Upper lobe of left lung (tissue), 6 donors: ENCODE measurements around the gene KCNH1. TPM values are rescaled to one million over a fixed set of nuclear protein-coding genes. Genes with fewer than 3 reads are reported as not detected.

ENCODE experiments used
- ATAC-seq, 2 donors: fragments of 200-7000 bp; cut with Tn5 transposase; one replicate each; pipeline ENCODE4 v1.9.1; 2022; ENCODE audit warnings: mild to moderate bottlenecking in 2 of 2, moderate library complexity in 2 of 2; ENCODE audit not compliant: low FRiP score in 2 of 2
- DNase-seq, 2 donors: peaks; one replicate each; pipeline ENCODE4 v3.0.0-alpha.2; 2019 to 2020
- H3K27ac ChIP-seq, 4 donors: fragments of 200-600 bp; sonication (generic); one replicate each; pipeline ENCODE4 v1.5.1; 2016 to 2019
- H3K27me3 ChIP-seq, 4 donors: fragments of 200-600 bp; sonication (generic); one replicate each; pipeline ENCODE4 v1.5.1; 2017 to 2019
- H3K36me3 ChIP-seq, 4 donors: fragments of 200-600 bp; sonication (generic); one replicate each; pipeline ENCODE4 v1.5.1; 2016 to 2019
- H3K4me1 ChIP-seq, 4 donors: fragments of 200-600 bp; sonication (generic); one replicate each; pipeline ENCODE4 v1.5.1; 2018 to 2019
- H3K4me3 ChIP-seq, 4 donors: fragments of 200-600 bp; sonication (generic); one replicate each; pipeline ENCODE4 v1.5.1; 2017 to 2019; ENCODE audit warnings: mild to moderate bottlenecking in 2 of 4, moderate library complexity in 1 of 4
- H3K9me3 ChIP-seq, 4 donors: fragments of 200-600 bp; sonication (generic); one replicate each; pipeline ENCODE4 v1.5.1; 2018 to 2019
- EP300 ChIP-seq, 4 donors: sonication (generic); formaldehyde crosslinking; IDR thresholded peaks; one replicate each; pipeline ENCODE4 v1.5.1; 2017; ENCODE audit warnings: antibody characterized with exemption in 4 of 4, control low read depth in 2 of 4
- POLR2A ChIP-seq, 4 donors: fragments of 450-650 bp; IDR thresholded peaks; one replicate each; pipeline ENCODE4 v1.5.1; 2016 to 2017; ENCODE audit warnings: antibody characterized with exemption in 4 of 4, mild to moderate bottlenecking in 2 of 4
- POLR2AphosphoS5 ChIP-seq, 2 donors: sonication (generic); formaldehyde crosslinking; IDR thresholded peaks; one replicate each; pipeline ENCODE4 v1.5.1; 2017; ENCODE audit warnings: antibody characterized with exemption in 2 of 2
- WGBS, 2 donors: methylation state at CpG; one replicate each; pipeline ENCODE4 v1.1.5; 2017 to 2018; 5-methylcytosine and 5-hydroxymethylcytosine counted together
- total RNA-seq, 6 donors: library from RNA; depleted of rRNA in 4 of 6; stranded (reverse); fragments of >200 nt in 4 of 6; gene quantifications; one replicate each; pipeline versions ENCODE4 v1.1.0 to v1.2.1, GENCODE V29; 2016 to 2021
- TF ChIP-seq, protein P1 (sequence below), 6 experiments: fragments of 450-650 bp in 4 of 6; fragments of 200-600 bp in 2 of 6; sonication (generic) in 2 of 6; IDR thresholded peaks; one replicate each; pipeline ENCODE4 v1.5.1; 2016 to 2019; ENCODE audit warnings: antibody characterized with exemption in 6 of 6
- donor health status: DM: no; HTN: no; CAD: no; lungs with moderate emphysema.
- donor health status: DM: no; HTN: yes; CAD: no; lungs with severe emphysema.

KCNH1 gene
- total RNA-seq, 6 donors from 2014 or later: 0.09 TPM; not detected in 5

DNA sequence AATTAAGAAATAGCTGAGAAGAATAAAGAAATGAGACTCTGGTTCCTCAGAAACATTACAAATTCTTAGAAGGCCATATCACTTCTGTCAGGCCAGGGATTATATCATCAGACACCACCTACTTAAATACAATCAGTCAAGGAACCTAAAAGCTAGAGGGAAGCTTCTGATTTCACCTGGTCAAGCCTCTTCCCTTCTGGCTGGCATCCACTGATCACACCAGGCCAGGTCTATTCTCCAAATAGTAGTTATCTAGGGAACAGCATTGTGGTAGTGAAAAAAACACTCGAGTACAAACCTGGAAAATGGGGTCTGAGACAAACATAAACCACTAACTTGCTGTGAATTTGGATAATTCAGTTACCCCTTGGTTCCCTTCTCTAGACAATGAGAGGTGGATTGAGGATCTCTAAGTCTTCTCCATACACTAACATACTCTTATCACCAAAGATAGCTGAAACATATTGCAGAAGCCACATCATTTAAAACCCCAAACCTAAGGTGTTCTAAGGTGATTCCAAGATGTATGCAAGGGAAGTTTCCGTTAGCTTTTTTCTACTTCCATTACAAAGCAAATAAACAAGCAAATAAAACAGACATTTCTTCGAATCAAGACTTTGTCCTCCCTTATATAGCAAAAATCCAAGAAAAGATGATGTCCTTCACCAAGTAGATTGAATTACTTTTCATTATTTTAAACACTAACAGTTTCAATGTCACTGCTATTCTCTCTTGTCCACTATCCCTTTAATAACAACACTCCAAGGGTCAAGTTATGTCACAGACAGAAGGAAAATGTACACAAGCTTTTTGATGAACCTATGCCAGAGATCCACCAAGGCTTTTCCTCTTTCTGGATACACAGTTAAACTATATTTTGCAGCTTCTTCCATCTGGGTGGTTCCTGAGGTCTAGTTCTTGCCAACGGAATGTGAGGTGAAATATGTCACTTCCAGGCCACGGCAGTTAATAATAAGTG, 212.9 kb downstream of the KCNH1 start:
- no peaks in the 10 kb centered on the region for H3K4me1 ChIP-seq
- no peak for TF ChIP-seq EP300 (IDR thresholded peaks at IDR 0.05)
- DNase-seq (no peak), ATAC-seq (no peak)
- no peak overlapping the region for H3K4me3 ChIP-seq
- WGBS, 2 donors: 75 to 81% methylated on average over 5 of the region's 5 CpGs
- no peaks in the 10 kb centered on the region for H3K36me3 ChIP-seq
- no peaks in the 10 kb centered on the region for H3K27me3 ChIP-seq
- H3K27ac ChIP-seq: no peak overlapping the region
- H3K9me3 ChIP-seq: no peaks in the 10 kb centered on the region

DNA sequence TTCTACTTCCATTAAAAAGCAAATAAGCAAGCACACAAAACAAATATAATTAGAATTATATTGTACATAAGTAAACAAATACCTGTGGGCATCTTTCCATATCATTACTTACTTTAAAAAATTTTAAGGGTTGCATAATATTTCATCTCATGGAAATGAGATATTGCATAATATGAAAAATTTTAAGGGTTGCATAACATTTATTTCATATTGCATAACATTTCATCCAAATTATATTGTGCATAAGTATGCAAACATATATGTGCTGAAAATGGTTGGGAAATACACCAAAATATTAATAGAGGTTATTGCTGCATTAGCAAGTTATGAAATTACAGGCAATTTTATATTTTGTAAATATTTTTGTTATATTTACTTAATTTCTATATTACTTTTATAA, 213.7 kb downstream of the KCNH1 start:
- no peak for ATAC-seq
- Histone ChIP-seq H3K4me1 (no peaks in the 10 kb centered on the region), H3K4me3 (no peak overlapping the region), H3K27me3 (no peaks in the 10 kb centered on the region), H3K36me3 (no peaks in the 10 kb centered on the region), H3K27ac (no peak overlapping the region), H3K9me3 (no peaks in the 10 kb centered on the region)
- DNase-seq: no peak
- TF ChIP-seq, protein P1, sequence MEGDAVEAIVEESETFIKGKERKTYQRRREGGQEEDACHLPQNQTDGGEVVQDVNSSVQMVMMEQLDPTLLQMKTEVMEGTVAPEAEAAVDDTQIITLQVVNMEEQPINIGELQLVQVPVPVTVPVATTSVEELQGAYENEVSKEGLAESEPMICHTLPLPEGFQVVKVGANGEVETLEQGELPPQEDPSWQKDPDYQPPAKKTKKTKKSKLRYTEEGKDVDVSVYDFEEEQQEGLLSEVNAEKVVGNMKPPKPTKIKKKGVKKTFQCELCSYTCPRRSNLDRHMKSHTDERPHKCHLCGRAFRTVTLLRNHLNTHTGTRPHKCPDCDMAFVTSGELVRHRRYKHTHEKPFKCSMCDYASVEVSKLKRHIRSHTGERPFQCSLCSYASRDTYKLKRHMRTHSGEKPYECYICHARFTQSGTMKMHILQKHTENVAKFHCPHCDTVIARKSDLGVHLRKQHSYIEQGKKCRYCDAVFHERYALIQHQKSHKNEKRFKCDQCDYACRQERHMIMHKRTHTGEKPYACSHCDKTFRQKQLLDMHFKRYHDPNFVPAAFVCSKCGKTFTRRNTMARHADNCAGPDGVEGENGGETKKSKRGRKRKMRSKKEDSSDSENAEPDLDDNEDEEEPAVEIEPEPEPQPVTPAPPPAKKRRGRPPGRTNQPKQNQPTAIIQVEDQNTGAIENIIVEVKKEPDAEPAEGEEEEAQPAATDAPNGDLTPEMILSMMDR (IDR thresholded peaks at IDR 0.05): no peak
- TF ChIP-seq EP300 (IDR thresholded peaks at IDR 0.05) (no peak), POLR2A (IDR thresholded peaks at IDR 0.05) (no peak), POLR2AphosphoS5 (IDR thresholded peaks at IDR 0.05) (no peak)

DNA sequence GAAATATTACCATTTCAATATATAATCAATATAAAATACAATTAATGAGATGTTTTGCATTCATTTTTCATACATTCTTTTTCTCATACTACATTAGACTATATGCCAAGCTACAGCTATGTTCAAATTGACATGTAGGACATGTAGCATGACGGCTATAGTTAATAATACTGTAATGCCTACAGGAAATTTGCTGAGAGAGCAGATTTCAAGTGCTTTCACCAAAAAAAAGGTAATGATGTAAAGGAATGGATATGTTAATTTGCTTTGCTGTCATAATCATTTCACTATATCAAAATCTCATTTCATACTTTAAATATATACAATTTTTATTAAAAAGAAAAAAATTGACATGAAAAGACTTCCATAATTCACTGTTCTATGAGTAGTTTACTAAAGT, 215.1 kb downstream of the KCNH1 start:
- Histone ChIP-seq H3K36me3 (no peaks in the 10 kb centered on the region), H3K4me3 (no peak overlapping the region), H3K27ac (no peak overlapping the region), H3K27me3 (no peaks in the 10 kb centered on the region), H3K4me1 (no peaks in the 10 kb centered on the region), H3K9me3 (no peaks in the 10 kb centered on the region)
- 91 to 94% methylated on average over 1 of the region's 1 CpG for WGBS, 2 donors
- no peak for TF ChIP-seq POLR2A (IDR thresholded peaks at IDR 0.05)
- TF ChIP-seq, protein P1 (IDR thresholded peaks at IDR 0.05): no peak
- no peak for TF ChIP-seq EP300 (IDR thresholded peaks at IDR 0.05)
- no peak for TF ChIP-seq POLR2AphosphoS5 (IDR thresholded peaks at IDR 0.05)
- no peak for DNase-seq
- ATAC-seq: no peak

DNA sequence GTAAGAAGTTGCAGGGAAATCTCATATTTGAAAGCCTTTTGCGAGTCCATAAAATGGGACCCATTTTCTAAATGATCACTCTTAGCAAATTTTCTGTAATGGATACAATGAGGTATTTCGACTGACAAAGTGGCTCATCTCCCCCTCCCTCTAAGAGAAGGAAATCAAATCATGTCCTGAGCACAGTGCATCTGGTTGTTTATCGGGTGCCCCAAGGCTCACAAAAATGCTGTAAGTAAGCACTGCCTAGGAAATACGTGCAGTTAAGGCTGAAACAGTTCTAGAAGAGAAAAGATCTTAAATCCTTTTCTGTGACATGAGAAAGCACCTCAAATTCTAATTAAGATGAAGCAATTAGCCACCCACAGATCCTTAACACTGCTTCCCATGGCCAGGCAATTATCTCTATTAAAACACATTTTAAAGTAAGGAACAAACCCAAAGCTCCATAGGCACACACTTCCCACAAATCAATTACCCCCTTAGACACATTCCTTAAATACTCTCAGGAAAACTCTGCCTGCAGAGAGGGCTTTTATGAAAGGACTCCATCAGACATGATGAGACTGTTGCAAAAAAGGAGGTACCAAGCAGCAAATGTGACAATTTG, 216.3 kb downstream of the KCNH1 start:
- Histone ChIP-seq H3K9me3 (no peaks in the 10 kb centered on the region), H3K36me3 (no peaks in the 10 kb centered on the region), H3K27ac (no peak overlapping the region), H3K27me3 (no peaks in the 10 kb centered on the region), H3K4me1 (no peaks in the 10 kb centered on the region), H3K4me3 (no peak overlapping the region)
- TF ChIP-seq EP300 (IDR thresholded peaks at IDR 0.05) (no peak), POLR2A (IDR thresholded peaks at IDR 0.05) (no peak), POLR2AphosphoS5 (IDR thresholded peaks at IDR 0.05) (no peak)
- TF ChIP-seq, protein P1 (IDR thresholded peaks at IDR 0.05): no peak
- DNase-seq (no peak), ATAC-seq (no peak)
- 68 to 77% methylated on average over 4 of the region's 4 CpGs for WGBS, 2 donors

DNA sequence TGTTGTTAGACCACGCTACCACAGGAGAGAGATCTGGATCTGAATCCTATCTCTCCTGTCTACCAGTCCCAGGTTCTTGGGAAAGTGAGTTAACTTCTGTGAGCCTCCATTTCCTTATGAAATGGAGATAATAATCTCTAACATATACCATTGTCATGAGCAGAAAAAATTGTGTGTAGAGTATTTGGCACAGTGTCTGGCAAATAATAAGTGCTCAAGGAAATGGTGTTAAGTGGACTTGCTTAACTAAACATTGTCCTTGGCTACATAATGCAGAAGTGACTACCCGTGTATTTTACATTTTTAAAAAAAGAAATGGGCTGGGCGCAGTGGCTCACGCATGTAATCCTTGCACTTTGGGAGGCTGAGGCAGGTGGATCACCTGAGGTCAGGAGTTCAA, 217.4 kb downstream of the KCNH1 start:
- Histone ChIP-seq H3K27me3 (no peaks in the 10 kb centered on the region), H3K9me3 (no peaks in the 10 kb centered on the region), H3K36me3 (no peaks in the 10 kb centered on the region), H3K27ac (no peak overlapping the region), H3K4me1 (no peaks in the 10 kb centered on the region), H3K4me3 (no peak overlapping the region)
- 57 to 67% methylated on average over 4 of the region's 4 CpGs for WGBS, 2 donors
- DNase-seq (no peak), ATAC-seq (no peak)
- TF ChIP-seq EP300 (IDR thresholded peaks at IDR 0.05) (no peak), POLR2AphosphoS5 (IDR thresholded peaks at IDR 0.05) (no peak), POLR2A (IDR thresholded peaks at IDR 0.05) (no peak)
- TF ChIP-seq, protein P1 (IDR thresholded peaks at IDR 0.05): no peak
